ENCODE measurements around the gene TRAF4.
A peak's percentile ranks its signal among the peaks of the same experiment; 100 is the strongest.

DNA sequence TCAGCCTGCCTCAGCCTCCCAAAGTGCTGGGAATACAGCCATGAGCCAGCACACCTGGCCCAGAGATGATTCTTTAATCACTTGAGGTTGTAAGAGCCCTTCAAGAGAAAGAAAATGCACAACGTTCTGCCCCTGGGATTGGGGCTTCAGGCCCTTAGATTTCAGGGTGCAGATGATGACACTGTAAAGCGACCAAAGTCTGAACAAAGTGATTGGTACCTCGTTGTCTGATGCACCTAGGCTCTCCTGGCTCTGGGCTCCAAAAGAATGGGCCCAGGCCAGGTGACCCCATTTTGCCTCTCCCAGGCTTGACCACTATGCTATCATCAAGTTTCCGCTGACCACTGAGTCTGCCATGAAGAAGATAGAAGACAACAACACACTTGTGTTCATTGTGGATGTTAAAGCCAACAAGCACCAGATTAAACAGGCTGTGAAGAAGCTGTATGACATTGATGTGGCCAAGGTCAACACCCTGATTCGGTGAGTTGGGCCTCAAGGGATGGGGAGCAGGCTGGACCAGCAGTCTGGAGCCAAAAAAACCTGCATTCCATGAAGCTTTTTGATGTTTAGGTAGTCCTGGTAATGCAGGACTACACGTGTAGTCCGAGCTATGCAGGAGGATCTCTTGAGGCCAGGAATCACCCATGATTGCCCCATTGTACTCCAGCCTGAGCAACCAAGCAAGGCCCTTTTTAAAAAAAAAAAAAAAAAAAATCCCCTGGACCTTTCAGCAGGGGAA is 21.2 kb upstream of the TRAF4 start:
- peak; percentile 72 for TF ChIP-seq POLR2AphosphoS5 (IDR thresholded peaks at IDR 0.05; ENCODE audit: low read length)
- no peak for TF ChIP-seq PAX5 (IDR thresholded peaks at IDR 0.05; ENCODE audit: borderline replicate concordance, low read depth, low read length)
- TF ChIP-seq EZH2 (IDR thresholded peaks at IDR 0.05; ENCODE audit: borderline replicate concordance, control insufficient read depth, low read depth, low read length): no peak
- TF ChIP-seq SUPT20H (IDR thresholded peaks at IDR 0.05; ENCODE audit: borderline replicate concordance, control insufficient read depth, low read depth, low read length): no peak
- peak; percentile 24; the same call in 1 of the 2 replicates for TF ChIP-seq POLR2A (IDR thresholded peaks at IDR 0.05; ENCODE audit: low read depth, low read length)
